Measurements from ENCODE around the gene SAP130. TPM values are rescaled to one million over a fixed set of nuclear protein-coding genes. Genes with fewer than 3 reads are reported as not detected.

SAP130 gene
- total RNA-seq, 1 donor from 2014 or later = 6.6 TPM

- no peak for DNase-seq (ENCODE audit: low read depth)
- no peaks in the 10 kb centered on the region for H3K27me3 ChIP-seq (ENCODE audit: control insufficient read depth, insufficient read depth, low read length)
- no peaks in the 10 kb centered on the region for H3K36me3 ChIP-seq (ENCODE audit: control insufficient read depth, insufficient read depth, low read length)
- no peak for TF ChIP-seq CTCF (IDR thresholded peaks at IDR 0.05; ENCODE audit: insufficient read depth, low read length, poor library complexity, severe bottlenecking)
- no peak overlapping the region for H3K4me3 ChIP-seq (ENCODE audit: low read depth, low read length)
These were observed 126.4 kb downstream of the SAP130 start for GRCh38 chr2:127901339-127902056.

- no peak for TF ChIP-seq CTCF (IDR thresholded peaks at IDR 0.05; ENCODE audit: insufficient read depth, low read length, poor library complexity, severe bottlenecking)
- no peak for DNase-seq (ENCODE audit: low read depth)
These were observed 130.2 kb downstream of the SAP130 start for GRCh38 chr2:127897531-127898211.

GRCh38 chr2:127893494-127893893 is 134.4 kb downstream of the SAP130 start:
- Histone ChIP-seq H3K27me3 (ENCODE audit: control insufficient read depth, insufficient read depth, low read length) (no peaks in the 10 kb centered on the region), H3K36me3 (ENCODE audit: control insufficient read depth, insufficient read depth, low read length) (no peaks in the 10 kb centered on the region), H3K4me3 (ENCODE audit: low read depth, low read length) (no peak overlapping the region)
- no peak for DNase-seq (ENCODE audit: low read depth)
- no peak for TF ChIP-seq CTCF (IDR thresholded peaks at IDR 0.05; ENCODE audit: insufficient read depth, low read length, poor library complexity, severe bottlenecking)

More at GRCh38 chr2:127897531-127898211, 130.2 kb downstream of the SAP130 start:
- no peaks in the 10 kb centered on the region for H3K36me3 ChIP-seq (ENCODE audit: control insufficient read depth, insufficient read depth, low read length)
- no peak overlapping the region for H3K4me3 ChIP-seq (ENCODE audit: low read depth, low read length)
- no peaks in the 10 kb centered on the region for H3K27me3 ChIP-seq (ENCODE audit: control insufficient read depth, insufficient read depth, low read length)

GRCh38 chr2:127893033-127893432 is 134.8 kb downstream of the SAP130 start:
- H3K4me3 ChIP-seq (ENCODE audit: low read depth, low read length) = no peak overlapping the region
- TF ChIP-seq CTCF (IDR thresholded peaks at IDR 0.05; ENCODE audit: insufficient read depth, low read length, poor library complexity, severe bottlenecking) = no peak

GRCh38 chr2:127891811-127892210 is 136.0 kb downstream of the SAP130 start:
- Histone ChIP-seq H3K36me3 (ENCODE audit: control insufficient read depth, insufficient read depth, low read length) (no peaks in the 10 kb centered on the region), H3K27me3 (ENCODE audit: control insufficient read depth, insufficient read depth, low read length) (no peaks in the 10 kb centered on the region), H3K4me3 (ENCODE audit: low read depth, low read length) (no peak overlapping the region)
- no peak for DNase-seq (ENCODE audit: low read depth)
- no peak for TF ChIP-seq CTCF (IDR thresholded peaks at IDR 0.05; ENCODE audit: insufficient read depth, low read length, poor library complexity, severe bottlenecking)

More at GRCh38 chr2:127893033-127893432, 134.8 kb downstream of the SAP130 start:
- Histone ChIP-seq H3K27me3 (ENCODE audit: control insufficient read depth, insufficient read depth, low read length) (no peaks in the 10 kb centered on the region), H3K36me3 (ENCODE audit: control insufficient read depth, insufficient read depth, low read length) (no peaks in the 10 kb centered on the region)
- DNase-seq (ENCODE audit: low read depth) = no peak

Other genes with a start within 250 kb of the SAP130 start
- 22.3 and 23.5 TPM in 2 replicates for gene WDR33, start 216.9 kb downstream of the SAP130 start, total RNA-seq
- gene POLR2D, start 169.9 kb downstream of the SAP130 start, total RNA-seq = 15.9 and 25.1 TPM in 2 replicates
- 27.7 and 29.7 TPM in 2 replicates for gene AMMECR1L, start 142.1 kb downstream of the SAP130 start, total RNA-seq
- gene UGGT1, start 63.1 kb upstream of the SAP130 start, total RNA-seq = 67.8 and 83.4 TPM in 2 replicates

Measured in kidney epithelial cell (primary cell).